ENCODE measurements around the gene PM20D2. TPM values are rescaled to one million over a fixed set of nuclear protein-coding genes. Genes with fewer than 3 reads are reported as not detected.

PM20D2 gene
- total and polyA plus RNA-seq, 2 experiments from 2014 or later: 2.1 to 6.8 TPM

- Histone ChIP-seq H2AFZ (no peak overlapping the region), H3K9me3 (ENCODE audit: low read depth) (no peaks in the 10 kb centered on the region), H3K79me2 (ENCODE audit: insufficient read depth) (no peaks in the 10 kb centered on the region), H3K27me3 (replicated peaks; ENCODE audit: insufficient read depth) (0 out of 2 replicates have a peak, but pooled peaks cover 5% of the 10 kb centered on the region), H3K9me2 (ENCODE audit: insufficient read depth) (no peaks in the 10 kb centered on the region), H4K20me1 (ENCODE audit: insufficient read depth) (no peaks in the 10 kb centered on the region), H3K27ac (no peak overlapping the region), H3K4me1 (ENCODE audit: insufficient read depth) (no peaks in the 10 kb centered on the region), H3F3A (ENCODE audit: insufficient read depth) (no peaks in the 10 kb centered on the region), H3K4me2 (ENCODE audit: unreplicated experiment) (no peak overlapping the region), H3K9ac (no peak overlapping the region), H3K4me3 (no peak overlapping the region), H3K36me3 (ENCODE audit: low read depth) (no peaks in the 10 kb centered on the region)
- 81 to 92% methylated on average over 6 of the region's 6 CpGs for WGBS, 2 experiments (ENCODE audit: low coverage in 1 of 2, low lambda C conversion rate in 2 of 2, missing lambda C conversion rate in 2 of 2)
- in situ Hi-C loops (cut with MboI): no loop called here
- no peak for DNase-seq
- TF ChIP-seq EZH2phosphoT487 (IDR thresholded peaks at IDR 0.05; ENCODE audit: insufficient read depth, low read depth) (no peak), EZH2 (IDR thresholded peaks at IDR 0.05; ENCODE audit: insufficient read depth, poor library complexity, severe bottlenecking) (no peak)
These were observed 63.6 kb downstream of the PM20D2 start for GRCh38 chr6:89209457-89209856.

- peaks cover 4% of the 10 kb centered on the region; the same call in 1 of the 2 replicates for H3K4me1 ChIP-seq (ENCODE audit: insufficient read depth)
- 43 to 46% methylated on average over 5 of the region's 5 CpGs for WGBS, 2 experiments (ENCODE audit: low coverage in 1 of 2, low lambda C conversion rate in 2 of 2, missing lambda C conversion rate in 2 of 2)
These were observed 66.6 kb downstream of the PM20D2 start for GRCh38 chr6:89212472-89212871.

GRCh38 chr6:89214197-89214596 is 68.3 kb downstream of the PM20D2 start:
- no peak overlapping the region for H3K27ac ChIP-seq
- DNase-seq: no peak
- no peaks in the 10 kb centered on the region for H3K79me2 ChIP-seq (ENCODE audit: insufficient read depth)
- H3F3A ChIP-seq (ENCODE audit: insufficient read depth): no peaks in the 10 kb centered on the region
- no peak overlapping the region for H3K4me3 ChIP-seq
- H3K4me2 ChIP-seq (ENCODE audit: unreplicated experiment): no peak overlapping the region
- TF ChIP-seq EZH2phosphoT487 (IDR thresholded peaks at IDR 0.05; ENCODE audit: insufficient read depth, low read depth): no peak
- TF ChIP-seq EZH2 (IDR thresholded peaks at IDR 0.05; ENCODE audit: insufficient read depth, poor library complexity, severe bottlenecking): no peak
- peaks cover 9% of the 10 kb centered on the region; the same call in 1 of the 2 replicates for H3K4me1 ChIP-seq (ENCODE audit: insufficient read depth)
- H4K20me1 ChIP-seq (ENCODE audit: insufficient read depth): no peaks in the 10 kb centered on the region
- no peak overlapping the region for H3K9ac ChIP-seq
- H3K27me3 ChIP-seq (replicated peaks; ENCODE audit: insufficient read depth): no peaks in the 10 kb centered on the region; the same call in 1 of the 2 replicates
- H3K9me3 ChIP-seq (ENCODE audit: low read depth): no peaks in the 10 kb centered on the region
- no peak overlapping the region for H2AFZ ChIP-seq
- in situ Hi-C loops (cut with MboI): no loop called here
- no peaks in the 10 kb centered on the region for H3K36me3 ChIP-seq (ENCODE audit: low read depth)
- H3K9me2 ChIP-seq (ENCODE audit: insufficient read depth): no peaks in the 10 kb centered on the region

More at GRCh38 chr6:89212472-89212871, 66.6 kb downstream of the PM20D2 start:
- Histone ChIP-seq H3K27ac (no peak overlapping the region), H3K27me3 (replicated peaks; ENCODE audit: insufficient read depth) (no peaks in the 10 kb centered on the region; the same call in 1 of the 2 replicates), H3K9me3 (ENCODE audit: low read depth) (no peaks in the 10 kb centered on the region), H2AFZ (no peak overlapping the region), H3K9me2 (ENCODE audit: insufficient read depth) (no peaks in the 10 kb centered on the region), H3F3A (ENCODE audit: insufficient read depth) (no peaks in the 10 kb centered on the region), H4K20me1 (ENCODE audit: insufficient read depth) (no peaks in the 10 kb centered on the region), H3K9ac (no peak overlapping the region), H3K79me2 (ENCODE audit: insufficient read depth) (no peaks in the 10 kb centered on the region), H3K4me3 (no peak overlapping the region), H3K36me3 (ENCODE audit: low read depth) (no peaks in the 10 kb centered on the region), H3K4me2 (ENCODE audit: unreplicated experiment) (no peak overlapping the region)
- no peak for DNase-seq
- TF ChIP-seq EZH2 (IDR thresholded peaks at IDR 0.05; ENCODE audit: insufficient read depth, poor library complexity, severe bottlenecking) (no peak), EZH2phosphoT487 (IDR thresholded peaks at IDR 0.05; ENCODE audit: insufficient read depth, low read depth) (no peak)
- in situ Hi-C loops (cut with MboI): no loop called here

Other genes with a start within 250 kb of the PM20D2 start
- 15.0 and 21.5 TPM in 2 replicates for gene RNGTT, start 182.4 kb upstream of the PM20D2 start, total RNA-seq (2014; rRNA removed; shearing (Covaris generic))
- 9.2 and 10.9 TPM in 2 replicates for gene RNGTT, start 182.4 kb upstream of the PM20D2 start, polyA plus RNA-seq (2016; fragmentation: Nextera tagmentation; extraction: Ambion mirVana)
- 51.3 and 57.9 TPM in 2 replicates for gene PNRC1, start 65.3 kb upstream of the PM20D2 start, total RNA-seq (2014; rRNA removed; shearing (Covaris generic))
- gene PNRC1, start 65.3 kb upstream of the PM20D2 start, polyA plus RNA-seq (2016; fragmentation: Nextera tagmentation; extraction: Ambion mirVana): 102 and 103 TPM in 2 replicates
- under 0.01 and 0.65 TPM in 2 replicates for gene SRSF12, start 28.0 kb upstream of the PM20D2 start, total RNA-seq (2014; rRNA removed; shearing (Covaris generic))
- gene SRSF12, start 28.0 kb upstream of the PM20D2 start, polyA plus RNA-seq (2016; fragmentation: Nextera tagmentation; extraction: Ambion mirVana): 0.59 and 0.60 TPM in 2 replicates
- gene GABRR1, start 71.3 kb downstream of the PM20D2 start, total RNA-seq (2014; rRNA removed; shearing (Covaris generic)): not detected in 2 replicates
- not detected in 2 replicates for gene GABRR1, start 71.3 kb downstream of the PM20D2 start, polyA plus RNA-seq (2016; fragmentation: Nextera tagmentation; extraction: Ambion mirVana)
- not detected in 2 replicates for gene GABRR2, start 169.2 kb downstream of the PM20D2 start, total RNA-seq (2014; rRNA removed; shearing (Covaris generic))
- gene GABRR2, start 169.2 kb downstream of the PM20D2 start, polyA plus RNA-seq (2016; fragmentation: Nextera tagmentation; extraction: Ambion mirVana): not detected in 2 replicates
- gene UBE2J1, start 206.7 kb downstream of the PM20D2 start, total RNA-seq (2014; rRNA removed; shearing (Covaris generic)): 42.9 and 43.4 TPM in 2 replicates
- 44.5 and 44.6 TPM in 2 replicates for gene UBE2J1, start 206.7 kb downstream of the PM20D2 start, polyA plus RNA-seq (2016; fragmentation: Nextera tagmentation; extraction: Ambion mirVana)

Data from GM23248 (cell line).